Measurements from ENCODE around the gene GRIN2C.

The GRIN2C gene

GRCh38 chr17:74881073-74881472 lies 21.4 kb upstream of the GRIN2C start:
- ATAC-seq = no peak
- TF ChIP-seq, protein P1, sequence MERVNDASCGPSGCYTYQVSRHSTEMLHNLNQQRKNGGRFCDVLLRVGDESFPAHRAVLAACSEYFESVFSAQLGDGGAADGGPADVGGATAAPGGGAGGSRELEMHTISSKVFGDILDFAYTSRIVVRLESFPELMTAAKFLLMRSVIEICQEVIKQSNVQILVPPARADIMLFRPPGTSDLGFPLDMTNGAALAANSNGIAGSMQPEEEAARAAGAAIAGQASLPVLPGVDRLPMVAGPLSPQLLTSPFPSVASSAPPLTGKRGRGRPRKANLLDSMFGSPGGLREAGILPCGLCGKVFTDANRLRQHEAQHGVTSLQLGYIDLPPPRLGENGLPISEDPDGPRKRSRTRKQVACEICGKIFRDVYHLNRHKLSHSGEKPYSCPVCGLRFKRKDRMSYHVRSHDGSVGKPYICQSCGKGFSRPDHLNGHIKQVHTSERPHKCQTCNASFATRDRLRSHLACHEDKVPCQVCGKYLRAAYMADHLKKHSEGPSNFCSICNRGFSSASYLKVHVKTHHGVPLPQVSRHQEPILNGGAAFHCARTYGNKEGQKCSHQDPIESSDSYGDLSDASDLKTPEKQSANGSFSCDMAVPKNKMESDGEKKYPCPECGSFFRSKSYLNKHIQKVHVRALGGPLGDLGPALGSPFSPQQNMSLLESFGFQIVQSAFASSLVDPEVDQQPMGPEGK (CRISPR knock-in tag; IDR thresholded peaks at IDR 0.05; ENCODE audit: borderline replicate concordance) = no peak

- no peak for TF ChIP-seq ZFP3 (CRISPR knock-in tag; IDR thresholded peaks at IDR 0.05)
- TF ChIP-seq, protein P2, sequence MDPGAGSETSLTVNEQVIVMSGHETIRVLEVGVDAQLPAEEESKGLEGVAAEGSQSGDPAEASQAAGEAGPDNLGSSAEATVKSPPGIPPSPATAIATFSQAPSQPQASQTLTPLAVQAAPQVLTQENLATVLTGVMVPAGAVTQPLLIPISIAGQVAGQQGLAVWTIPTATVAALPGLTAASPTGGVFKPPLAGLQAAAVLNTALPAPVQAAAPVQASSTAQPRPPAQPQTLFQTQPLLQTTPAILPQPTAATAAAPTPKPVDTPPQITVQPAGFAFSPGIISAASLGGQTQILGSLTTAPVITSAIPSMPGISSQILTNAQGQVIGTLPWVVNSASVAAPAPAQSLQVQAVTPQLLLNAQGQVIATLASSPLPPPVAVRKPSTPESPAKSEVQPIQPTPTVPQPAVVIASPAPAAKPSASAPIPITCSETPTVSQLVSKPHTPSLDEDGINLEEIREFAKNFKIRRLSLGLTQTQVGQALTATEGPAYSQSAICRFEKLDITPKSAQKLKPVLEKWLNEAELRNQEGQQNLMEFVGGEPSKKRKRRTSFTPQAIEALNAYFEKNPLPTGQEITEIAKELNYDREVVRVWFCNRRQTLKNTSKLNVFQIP (CRISPR knock-in tag; IDR thresholded peaks at IDR 0.05; ENCODE audit: borderline replicate concordance, low read depth) = no peak
- no peak for TF ChIP-seq SNAI2 (CRISPR knock-in tag; IDR thresholded peaks at IDR 0.05)
- no peak for TF ChIP-seq TSHZ2 (CRISPR knock-in tag; IDR thresholded peaks at IDR 0.05)
- TF ChIP-seq ISL1 (CRISPR knock-in tag; IDR thresholded peaks at IDR 0.05) = no peak
- TF ChIP-seq ZC3H10 (CRISPR knock-in tag; IDR thresholded peaks at IDR 0.05) = no peak
- no peak for TF ChIP-seq TCF4 (CRISPR knock-in tag; IDR thresholded peaks at IDR 0.05; ENCODE audit: borderline replicate concordance)
- TF ChIP-seq, protein P3, sequence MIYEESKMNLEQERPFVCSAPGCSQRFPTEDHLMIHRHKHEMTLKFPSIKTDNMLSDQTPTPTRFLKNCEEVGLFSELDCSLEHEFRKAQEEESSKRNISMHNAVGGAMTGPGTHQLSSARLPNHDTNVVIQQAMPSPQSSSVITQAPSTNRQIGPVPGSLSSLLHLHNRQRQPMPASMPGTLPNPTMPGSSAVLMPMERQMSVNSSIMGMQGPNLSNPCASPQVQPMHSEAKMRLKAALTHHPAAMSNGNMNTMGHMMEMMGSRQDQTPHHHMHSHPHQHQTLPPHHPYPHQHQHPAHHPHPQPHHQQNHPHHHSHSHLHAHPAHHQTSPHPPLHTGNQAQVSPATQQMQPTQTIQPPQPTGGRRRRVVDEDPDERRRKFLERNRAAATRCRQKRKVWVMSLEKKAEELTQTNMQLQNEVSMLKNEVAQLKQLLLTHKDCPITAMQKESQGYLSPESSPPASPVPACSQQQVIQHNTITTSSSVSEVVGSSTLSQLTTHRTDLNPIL (CRISPR knock-in tag; IDR thresholded peaks at IDR 0.05; ENCODE audit: low read depth) = no peak
- no peak for TF ChIP-seq CSDC2 (CRISPR knock-in tag; IDR thresholded peaks at IDR 0.05)
- no peak for ATAC-seq
These were observed 19.6 kb upstream of the GRIN2C start for GRCh38 chr17:74879308-74879707.

DNA sequence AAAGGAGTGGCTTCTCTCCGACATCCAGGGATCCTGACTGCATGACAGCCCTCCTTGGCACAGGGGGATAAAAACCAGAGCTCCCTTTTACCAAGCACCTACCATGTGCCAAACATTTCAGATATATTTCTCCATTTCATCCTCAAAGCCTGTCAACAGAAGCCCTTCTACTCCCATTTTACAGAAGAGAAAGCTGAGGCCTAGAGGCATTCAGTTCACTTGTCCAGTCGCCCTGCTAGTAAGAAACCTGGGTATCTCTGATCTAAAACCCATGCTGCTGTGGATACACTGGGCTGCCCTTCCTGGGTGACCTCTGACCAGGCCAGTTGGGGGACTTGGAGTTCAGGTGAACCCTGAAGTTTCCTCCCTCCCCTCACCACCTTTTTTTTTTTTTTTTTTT lies 19.0 kb upstream of the GRIN2C start:
- no peak for ATAC-seq
- TF ChIP-seq ZFP3 (CRISPR knock-in tag; IDR thresholded peaks at IDR 0.05) (no peak), ZNF565 (CRISPR knock-in tag; conservative IDR thresholded peaks at IDR 0.05; ENCODE audit: low read depth) (no peak), ZNF70 (CRISPR knock-in tag; IDR thresholded peaks at IDR 0.05) (no peak), BACH2 (CRISPR knock-in tag; IDR thresholded peaks at IDR 0.05; ENCODE audit: borderline replicate concordance) (no peak), GLIS3 (CRISPR knock-in tag; IDR thresholded peaks at IDR 0.05) (no peak), ZC3H10 (CRISPR knock-in tag; IDR thresholded peaks at IDR 0.05) (no peak), ZNF8 (CRISPR knock-in tag; IDR thresholded peaks at IDR 0.05) (no peak)
- TF ChIP-seq, protein P2 (CRISPR knock-in tag; IDR thresholded peaks at IDR 0.05; ENCODE audit: borderline replicate concordance, low read depth) = no peak

DNA sequence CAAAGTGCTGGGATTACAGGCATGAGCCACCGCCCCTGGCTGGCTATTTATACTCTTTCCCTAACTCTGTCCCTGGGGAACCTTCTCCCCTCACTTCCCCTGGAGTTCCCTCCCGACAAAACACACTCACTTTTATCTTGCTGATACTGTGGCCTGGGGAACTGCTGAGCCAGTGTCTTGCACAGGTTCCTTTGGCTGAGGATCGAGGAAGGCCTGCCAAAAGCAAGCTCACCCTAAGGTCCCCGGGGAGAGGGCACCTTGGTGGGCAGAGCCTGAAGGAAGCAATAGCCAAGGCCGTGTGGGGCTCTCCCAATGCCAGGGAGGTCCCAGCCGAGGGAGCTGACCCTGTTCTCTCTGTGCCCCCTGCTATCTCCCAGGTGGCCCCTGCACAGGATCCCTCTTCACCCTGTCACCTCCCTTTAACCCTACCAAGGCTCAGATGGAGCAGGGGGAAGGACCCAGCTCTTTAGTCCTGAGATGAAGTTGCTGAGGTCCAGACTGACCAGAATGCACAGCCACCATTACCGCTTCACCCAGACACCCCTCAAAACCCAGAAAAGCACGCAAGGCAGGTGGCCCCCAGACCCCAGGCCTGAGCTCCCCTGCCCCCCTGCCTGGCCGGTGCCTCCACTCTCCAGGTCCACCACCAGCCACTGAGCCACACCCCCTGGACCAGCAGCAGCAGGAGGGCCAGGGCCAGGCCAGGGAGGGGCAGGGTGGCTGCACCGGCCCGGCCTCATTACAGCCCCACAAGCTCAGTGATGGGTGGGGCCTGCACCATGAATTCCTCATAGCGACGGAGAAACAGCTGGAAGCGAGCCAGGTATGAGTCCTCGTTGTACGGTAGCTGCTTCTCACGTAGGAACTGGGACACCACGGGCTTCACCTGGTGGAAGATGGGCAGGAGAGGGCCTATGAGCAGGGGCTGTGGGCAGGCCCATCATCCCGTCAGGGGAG lies 18.2 kb upstream of the GRIN2C start:
- ATAC-seq = no peak
- TF ChIP-seq ZNF8 (CRISPR knock-in tag; IDR thresholded peaks at IDR 0.05) (no peak), ARNTL (CRISPR knock-in tag; IDR thresholded peaks at IDR 0.05; ENCODE audit: borderline replicate concordance, low read depth) (no peak), CSDC2 (CRISPR knock-in tag; IDR thresholded peaks at IDR 0.05) (no peak), ZFP30 (CRISPR knock-in tag; IDR thresholded peaks at IDR 0.05) (no peak), BACH2 (CRISPR knock-in tag; IDR thresholded peaks at IDR 0.05; ENCODE audit: borderline replicate concordance) (no peak), ISL1 (CRISPR knock-in tag; IDR thresholded peaks at IDR 0.05) (no peak), TOX (CRISPR knock-in tag; IDR thresholded peaks at IDR 0.05; ENCODE audit: borderline replicate concordance) (no peak), TCF4 (CRISPR knock-in tag; IDR thresholded peaks at IDR 0.05; ENCODE audit: borderline replicate concordance) (no peak), ESRRG (CRISPR knock-in tag; IDR thresholded peaks at IDR 0.05) (no peak), TSHZ2 (CRISPR knock-in tag; IDR thresholded peaks at IDR 0.05) (no peak), CSRNP3 (CRISPR knock-in tag; IDR thresholded peaks at IDR 0.05) (no peak), ZC3H10 (CRISPR knock-in tag; IDR thresholded peaks at IDR 0.05) (no peak)
